ENCODE measurements around the gene INPP5B. TPM values are rescaled to one million over a fixed set of nuclear protein-coding genes. Genes with fewer than 3 reads are reported as not detected.

The INPP5B gene
- total and polyA plus RNA-seq, 9 of the 15 experiments (the other 6 are each of a cell fraction or from before 2014, with no cell fraction given), result 14.1 to 28.7 (median 20.9) TPM

- no peak for TF ChIP-seq GTF3C2 (IDR thresholded peaks at IDR 0.05; ENCODE audit: borderline replicate concordance, extremely low read depth, insufficient read length)
- peak; percentile 73 to 91; a peak in 2 of 4 replicates for TF ChIP-seq RCOR1 (IDR thresholded peaks at IDR 0.05; ENCODE audit: borderline replicate concordance in 1 of 2, low read depth in 2 of 2, low read length in 2 of 2)
- TF ChIP-seq ESRRA (IDR thresholded peaks at IDR 0.05; ENCODE audit: borderline replicate concordance, low read depth), result peak; percentile 18; the same call in 1 of the 2 replicates
- 0 out of 6 replicates have a peak, but pooled peaks of 1 of the 3 experiments have one; percentile 5 for TF ChIP-seq CTCF (IDR thresholded peaks at IDR 0.05 in 2 of 3, conservative IDR thresholded peaks at IDR 0.05 in 1 of 3; ENCODE audit: insufficient read depth in 2 of 3, low read depth in 1 of 3, low read length in 3 of 3)
- TF ChIP-seq RBM34 (IDR thresholded peaks at IDR 0.05; ENCODE audit: borderline replicate concordance, insufficient read depth, low read length), result no peak
- peak; percentile 62; the same call in 1 of the 2 replicates for TF ChIP-seq CC2D1A (IDR thresholded peaks at IDR 0.05)
- no peak for TF ChIP-seq MAFF (IDR thresholded peaks at IDR 0.05; ENCODE audit: low read length)
- peak; percentile 70; the same call in 1 of the 2 replicates for TF ChIP-seq PHF8 (IDR thresholded peaks at IDR 0.05; ENCODE audit: borderline replicate concordance, low read length)
- TF ChIP-seq MBD2 (IDR thresholded peaks at IDR 0.05; ENCODE audit: borderline replicate concordance, low read depth), result peak; percentile 98
- TF ChIP-seq ZFX (CRISPR knock-in tag; IDR thresholded peaks at IDR 0.05), result peak; percentile 59
- peak; percentile 93 for TF ChIP-seq SP2 (IDR thresholded peaks at IDR 0.05; ENCODE audit: extremely low read depth, low read depth, low read length, poor library complexity, severe bottlenecking)
- TF ChIP-seq THAP7 (CRISPR knock-in tag; IDR thresholded peaks at IDR 0.05), result no peak
- peak; percentile 87; the same call in 1 of the 2 replicates for TF ChIP-seq ADNP (tag; IDR thresholded peaks at IDR 0.05)
- TF ChIP-seq BCOR (IDR thresholded peaks at IDR 0.05), result peak; percentile 99; the same call in 1 of the 2 replicates
- TF ChIP-seq ZBTB9 (CRISPR knock-in tag; IDR thresholded peaks at IDR 0.05), result 0 out of 2 replicates have a peak, but pooled peaks have one; percentile 31
- TF ChIP-seq E2F8 (IDR thresholded peaks at IDR 0.05; ENCODE audit: low read depth, partially characterized antibody), result peak; percentile 34
Measured at GRCh38 chr1:37931361-37932158, 15.3 kb downstream of the INPP5B start (continued).

Data from K562 (cell line).